ENCODE measurements around the gene CDCA7L.
"Not testable (repeated sequence)": the region's sequence is repeated elsewhere in the genome, so short reads cannot be mapped to it uniquely, and the experiment has no call there.

Gene CDCA7L

DNA sequence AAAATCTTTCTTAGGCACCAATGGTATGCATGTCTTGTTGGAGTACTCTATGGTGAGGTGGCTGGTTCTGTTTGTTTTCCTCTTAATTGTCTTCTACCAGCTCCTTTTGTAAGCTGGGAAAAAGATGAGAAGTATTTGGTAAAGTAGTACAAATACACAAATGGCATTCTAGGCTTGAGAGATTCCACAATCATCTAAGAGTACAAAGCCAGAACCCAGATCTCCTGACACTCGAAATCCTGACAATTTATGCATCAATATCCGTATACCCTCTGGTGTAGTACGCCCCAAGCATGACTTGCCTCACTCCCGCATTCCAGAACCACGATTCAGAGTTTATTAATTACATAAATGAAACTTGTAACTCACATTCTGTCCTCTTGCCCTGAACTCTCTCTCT, 43.5 kb downstream of the CDCA7L start:
- no peak for DNase-seq

DNA sequence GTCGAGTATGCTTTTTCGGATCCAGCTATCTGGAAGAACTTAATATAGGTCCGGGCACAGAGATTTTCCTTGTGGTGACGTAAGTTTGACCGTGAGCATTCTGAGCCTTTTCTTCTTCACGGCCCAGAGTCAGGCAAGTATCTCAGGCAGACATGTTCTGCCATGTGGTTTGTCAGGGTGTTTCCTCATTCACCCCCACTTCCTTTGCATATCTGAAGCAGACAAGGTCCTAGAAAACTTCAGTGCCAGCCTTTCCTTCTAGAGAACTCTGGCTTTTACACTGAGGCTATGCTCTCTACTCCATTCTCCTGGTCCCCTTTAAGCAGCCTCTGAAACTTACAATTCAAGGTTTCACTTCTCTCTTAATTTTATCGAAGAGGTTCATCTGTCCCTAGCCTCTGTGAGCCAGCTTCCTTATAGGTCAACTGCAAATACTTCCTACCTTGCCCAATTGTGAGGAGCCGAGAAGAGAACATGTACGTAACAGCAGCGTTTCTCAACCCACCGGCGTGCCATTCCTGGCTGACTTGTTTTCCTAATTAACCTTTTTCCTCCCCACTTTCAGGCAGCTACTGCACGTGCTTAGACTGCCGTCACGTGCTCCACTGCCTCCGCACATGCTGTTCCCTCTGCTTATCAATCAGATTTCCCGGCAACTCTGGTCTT, 47.3 kb downstream of the CDCA7L start:
- no peak for DNase-seq

DNA sequence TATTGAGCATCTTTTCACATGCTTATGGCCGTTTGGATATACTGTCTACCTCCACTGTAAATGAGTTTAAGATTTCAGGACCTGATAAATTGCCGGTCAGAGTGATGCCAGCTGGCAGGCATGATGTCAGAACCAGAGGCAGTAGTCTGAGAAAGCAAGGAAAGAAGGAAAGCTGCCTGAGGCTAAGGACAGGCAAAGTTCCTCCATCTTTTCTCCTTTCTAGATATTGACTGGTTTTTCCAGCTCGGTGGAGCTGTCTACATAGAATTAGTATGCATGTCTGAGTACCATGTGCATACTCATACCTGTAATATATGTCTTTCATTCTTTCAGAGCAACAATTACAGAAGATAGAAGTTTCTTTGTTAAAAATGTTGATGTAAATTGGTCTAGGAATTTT, 52.3 kb downstream of the CDCA7L start:
- DNase-seq: no peak

DNA sequence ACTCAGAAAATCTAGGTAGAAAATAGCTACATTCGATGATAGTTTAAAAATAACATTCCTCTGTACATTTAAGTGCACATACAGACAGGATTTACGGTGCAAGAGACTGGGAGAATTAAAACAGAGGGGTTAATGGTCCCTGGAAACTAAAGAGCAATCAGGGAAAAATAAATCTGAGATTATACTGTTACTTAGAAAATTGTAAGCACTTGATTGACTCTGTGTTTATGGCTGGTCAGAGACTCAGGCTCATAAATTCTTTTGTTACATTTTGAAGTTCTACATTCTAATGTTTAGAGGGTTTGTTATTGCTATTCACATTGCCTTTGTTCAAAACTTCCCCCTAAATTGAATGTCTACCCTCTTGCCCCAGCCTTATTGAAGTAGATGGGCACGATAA, 54.4 kb downstream of the CDCA7L start:
- no peak for DNase-seq

DNA sequence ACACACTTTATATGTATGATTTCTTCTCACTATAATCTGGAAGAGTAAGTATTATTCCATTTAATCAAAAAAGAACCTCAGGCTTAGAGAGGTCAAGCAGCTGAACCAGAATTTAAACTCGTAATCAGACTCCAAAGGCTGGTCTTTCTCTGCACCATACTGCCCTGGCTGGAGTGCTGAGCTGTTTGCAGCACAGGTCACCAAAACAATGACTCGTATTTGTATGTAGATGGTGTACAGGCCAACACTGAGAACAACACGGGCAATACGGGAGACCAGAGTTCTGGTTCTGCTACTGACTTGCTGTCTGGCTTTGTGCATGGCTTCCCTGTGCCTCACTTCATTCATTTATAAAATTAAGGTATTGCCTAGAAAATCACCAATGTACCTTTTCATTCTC, 57.9 kb downstream of the CDCA7L start:
- DNase-seq: no peak

DNA sequence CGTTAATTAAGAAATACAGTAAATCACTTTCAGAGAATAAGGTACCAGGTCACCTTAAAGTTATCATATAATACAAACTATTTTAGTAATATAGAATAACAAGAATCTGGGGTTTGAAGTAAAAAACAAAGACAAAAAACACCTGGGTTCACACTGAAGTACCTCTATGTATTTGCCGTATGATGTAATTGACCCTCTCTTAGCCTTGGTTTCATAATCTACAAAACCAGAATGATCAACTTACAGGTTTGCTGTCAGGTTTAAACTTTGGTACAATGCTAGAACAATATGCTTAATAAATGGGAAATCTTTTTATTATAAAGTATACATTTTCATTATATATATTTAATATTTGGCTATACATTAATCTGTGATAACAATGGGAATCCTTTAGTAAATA, 58.3 kb downstream of the CDCA7L start:
- DNase-seq: no peak

DNA sequence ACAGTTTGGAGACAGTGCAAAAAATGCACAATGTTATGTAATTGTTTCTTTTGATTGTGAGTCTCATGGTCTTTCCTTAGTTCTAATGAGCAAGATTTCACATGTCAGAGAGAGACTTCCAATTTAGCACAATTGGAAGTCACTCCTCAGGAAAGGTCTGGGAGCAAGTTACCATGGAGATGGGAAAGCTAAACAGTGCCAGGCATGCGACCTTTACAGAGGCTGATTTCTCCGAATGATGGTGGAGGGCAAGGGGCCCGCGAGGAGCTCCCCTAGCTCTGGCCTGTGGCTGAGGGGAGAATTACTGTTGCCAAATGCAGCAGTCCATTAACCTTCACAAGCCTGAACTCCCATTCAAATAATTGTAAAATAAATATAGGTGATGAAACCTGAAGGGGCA, 59.3 kb downstream of the CDCA7L start:
- DNase-seq: no peak

DNA sequence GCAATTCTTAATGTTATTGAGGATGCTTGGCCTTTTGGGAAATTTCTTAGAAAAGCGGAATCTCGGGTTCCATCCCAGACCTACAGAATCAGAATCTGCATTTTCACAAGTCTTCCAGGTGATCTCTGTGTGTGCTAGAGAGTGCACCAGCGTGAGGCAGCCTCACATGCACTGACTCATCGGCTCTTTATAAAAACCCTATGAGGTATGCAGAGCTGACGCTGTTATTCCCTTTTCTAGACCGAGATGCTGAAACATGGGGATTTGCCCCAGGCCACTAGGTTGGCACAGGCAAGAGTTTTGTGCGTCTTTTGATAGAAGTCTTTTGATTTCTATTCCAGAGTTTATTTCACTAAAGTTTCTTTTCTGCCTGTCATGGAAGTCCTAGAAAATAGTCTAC, 61.2 kb downstream of the CDCA7L start:
- no peak for DNase-seq

DNA sequence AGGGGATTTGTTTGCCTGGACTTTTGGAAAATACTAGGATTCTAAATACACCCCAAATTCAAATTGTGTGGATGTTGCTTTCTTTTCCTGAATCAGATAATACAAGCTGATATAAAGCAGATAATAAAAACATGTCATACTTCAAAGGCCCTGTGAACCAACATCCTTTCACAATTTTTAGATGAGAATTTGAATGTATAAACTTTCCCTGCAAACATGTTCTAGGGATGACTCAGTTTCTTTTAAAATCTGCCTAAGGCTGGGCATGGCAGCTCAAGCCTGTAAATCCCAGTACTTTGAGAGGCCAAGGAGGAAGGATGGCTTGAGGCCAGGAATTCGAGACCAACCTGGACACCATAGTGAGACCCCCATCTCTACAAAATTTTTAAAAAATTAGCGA, 62.2 kb downstream of the CDCA7L start:
- DNase-seq: not testable (repeated sequence)

DNA sequence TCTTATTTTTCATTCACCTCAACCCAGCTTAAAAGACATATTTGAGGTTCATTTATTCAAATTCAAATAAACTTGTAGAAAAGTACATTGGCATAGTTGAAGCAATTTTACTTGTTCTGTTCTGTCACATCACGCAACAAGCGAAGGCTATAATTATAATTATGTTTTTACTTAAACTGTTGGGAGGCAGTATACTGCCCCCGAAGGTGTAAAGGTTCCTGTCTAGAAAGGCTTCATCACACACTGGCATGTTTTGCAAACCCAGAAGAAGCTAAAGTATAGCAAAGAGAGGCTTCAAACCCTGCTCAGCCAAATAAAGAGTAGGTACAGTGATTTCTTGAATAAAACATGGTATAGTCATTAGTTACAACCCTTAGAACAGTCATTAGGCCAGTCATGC, 62.6 kb downstream of the CDCA7L start:
- no peak for DNase-seq

DNA sequence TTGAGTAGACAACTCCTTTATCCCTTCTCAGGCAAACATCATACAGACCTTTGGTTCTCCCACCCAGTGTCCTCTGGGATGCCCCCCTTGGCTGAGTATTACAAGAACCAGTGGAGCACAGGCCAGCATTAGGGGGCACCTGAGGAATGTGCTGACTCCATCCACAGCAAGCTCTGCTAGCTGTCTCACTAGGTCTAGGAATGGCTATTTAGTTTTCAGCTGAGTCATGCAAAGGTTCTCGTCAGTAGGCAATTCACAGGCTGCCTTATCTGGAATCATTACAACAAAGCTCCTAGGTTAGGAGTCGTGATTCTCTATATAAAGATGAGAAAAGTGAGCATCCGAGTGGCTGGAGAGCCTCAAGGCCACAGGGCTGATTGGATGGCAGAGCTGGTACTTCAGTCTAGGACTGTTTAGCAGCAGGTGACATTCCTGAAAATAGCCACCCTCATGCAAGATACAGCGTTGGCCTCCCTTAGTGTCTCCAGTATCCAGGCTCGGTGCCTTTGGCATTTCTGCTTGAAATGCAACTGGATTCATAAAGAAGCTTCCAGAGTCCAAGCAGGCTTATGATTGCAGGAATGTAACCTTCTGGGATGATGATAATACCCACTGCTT, 75.8 kb downstream of the CDCA7L start:
- no peak for DNase-seq

DNA sequence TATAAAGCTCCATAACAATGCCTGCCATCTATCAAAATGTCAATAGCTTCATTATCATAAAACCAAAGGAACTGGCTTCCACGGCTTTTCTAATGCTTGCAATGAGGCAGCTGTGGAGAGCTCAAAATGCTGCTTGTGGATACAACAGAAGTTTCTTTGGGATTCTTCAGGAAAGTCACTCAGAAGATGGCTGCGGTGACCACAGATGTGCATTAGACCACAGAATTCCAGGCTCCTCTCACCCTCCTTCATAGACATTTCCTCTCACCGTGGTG, 77.2 kb downstream of the CDCA7L start:
- DNase-seq: no peak

DNA sequence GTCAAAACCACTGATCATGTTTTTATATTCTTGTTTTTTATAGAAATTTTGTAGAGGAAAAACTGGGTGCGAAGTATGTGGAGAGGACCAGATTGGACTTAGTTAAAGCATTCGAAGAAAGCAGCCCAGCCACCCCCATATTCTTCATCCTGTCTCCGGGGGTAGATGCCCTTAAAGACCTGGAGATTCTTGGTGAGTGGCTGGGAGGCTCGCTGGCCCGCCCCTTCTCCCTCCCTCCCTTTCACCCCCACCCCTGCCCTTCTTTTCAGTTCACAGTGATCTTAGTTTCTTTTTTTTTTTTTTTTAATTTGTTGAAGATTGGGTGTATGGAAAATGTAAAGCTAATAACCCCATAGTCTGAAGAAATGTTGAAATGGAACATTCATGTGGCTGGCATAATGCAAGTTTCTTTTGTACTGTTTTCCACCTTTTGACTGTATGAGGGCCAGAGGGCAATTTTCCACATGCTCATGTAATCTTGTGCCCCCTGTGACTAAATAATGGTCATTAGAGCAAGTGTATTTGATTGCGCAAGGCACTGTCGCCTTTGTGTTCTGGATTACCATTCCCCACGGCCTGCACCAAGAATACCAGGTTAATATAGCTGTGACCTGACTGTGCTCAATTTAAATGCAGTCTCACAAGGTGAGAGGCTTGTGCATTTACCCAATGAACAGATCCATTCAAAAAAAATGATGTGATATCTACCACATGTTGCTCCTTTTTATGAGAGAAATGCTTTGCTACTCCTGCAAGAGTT, 77.7 kb downstream of the CDCA7L start:
- no peak for DNase-seq

DNA sequence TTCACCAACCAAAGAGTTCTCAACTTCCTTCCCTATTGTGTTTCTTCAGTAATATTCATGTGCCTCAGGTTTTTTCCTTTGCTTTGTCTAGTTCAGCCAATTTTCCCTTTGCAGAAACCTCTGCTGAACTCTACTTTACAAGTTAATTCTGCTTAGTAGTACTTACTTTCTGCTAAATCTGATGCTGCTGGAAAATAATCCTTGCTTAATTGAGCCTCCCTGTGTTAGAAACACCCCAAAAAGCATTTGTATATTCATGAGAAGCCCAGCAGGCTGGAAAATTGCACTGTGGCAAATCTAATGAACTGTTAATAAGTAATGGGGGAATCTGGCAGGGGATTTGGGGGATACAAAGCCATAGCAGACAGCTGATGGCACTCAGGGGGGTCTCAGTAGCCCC, 78.5 kb downstream of the CDCA7L start:
- no peak for DNase-seq

DNA sequence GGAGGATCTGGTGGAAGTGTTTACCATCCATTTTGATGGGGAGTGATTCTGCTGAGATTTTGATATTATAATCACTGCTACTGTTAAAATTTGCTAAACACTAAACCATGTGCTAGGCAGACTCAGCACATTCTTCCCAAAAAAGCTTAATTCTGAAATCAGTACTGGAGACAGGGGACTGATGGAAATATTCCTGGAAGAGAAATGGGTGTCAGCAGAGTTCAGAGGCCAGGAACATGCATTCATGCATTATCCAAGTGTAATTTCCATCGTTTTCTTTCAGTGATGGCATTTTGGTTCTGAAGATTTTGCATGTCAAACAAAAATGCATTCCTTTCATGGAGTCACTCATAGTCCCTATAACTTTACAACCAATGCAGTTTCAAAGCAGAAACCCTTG, 79.0 kb downstream of the CDCA7L start:
- DNase-seq: no peak

DNA sequence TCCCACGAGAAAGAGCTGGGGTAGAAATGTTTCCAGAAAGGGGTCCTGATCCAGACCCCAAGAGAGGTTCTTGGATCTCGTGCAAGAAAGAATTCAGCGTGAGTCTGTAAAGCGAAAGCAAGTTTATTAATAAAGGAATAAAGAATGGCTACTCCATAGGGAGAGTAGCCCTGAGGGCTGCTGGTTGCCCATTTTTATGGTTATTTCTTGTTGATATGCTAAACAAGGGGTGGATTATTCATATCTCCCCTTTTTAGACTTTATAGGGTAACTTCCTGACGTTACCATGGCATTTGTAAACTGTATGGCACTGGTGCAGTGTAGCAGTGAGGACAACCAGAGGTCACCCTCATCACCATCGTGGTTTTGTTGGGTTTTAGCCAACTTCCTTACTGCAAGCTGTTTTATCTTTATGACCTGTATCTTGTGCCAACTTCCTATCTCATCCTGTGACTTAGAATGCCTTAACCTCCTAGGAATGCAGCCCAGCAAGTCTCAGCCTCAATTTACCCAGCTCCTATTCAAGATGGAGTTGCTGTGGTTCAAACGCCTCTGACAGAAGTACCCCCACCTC, 80.0 kb downstream of the CDCA7L start:
- DNase-seq: not testable (repeated sequence)

DNA sequence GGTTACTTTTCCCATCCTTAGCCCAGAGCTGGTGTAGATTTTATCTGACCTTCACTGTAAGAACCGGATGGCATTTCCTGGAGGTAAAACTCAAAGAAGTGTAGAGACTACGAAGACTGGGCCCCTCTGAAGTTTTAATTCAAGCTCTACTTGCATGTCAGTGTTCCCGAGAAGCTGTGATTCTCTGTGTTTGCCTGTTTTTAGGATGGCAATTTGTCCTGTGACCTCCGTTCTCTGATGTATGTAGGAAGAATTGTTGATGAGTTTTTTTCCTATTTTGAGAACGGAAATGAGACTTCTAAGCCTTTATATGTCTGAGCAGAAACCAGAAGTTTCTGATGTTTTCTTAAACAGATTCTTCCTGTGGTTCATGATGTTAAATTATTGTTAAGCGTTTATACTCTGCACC, 94.1 kb downstream of the CDCA7L start:
- no peak for DNase-seq
